ENCODE measurements around the gene FUCA1.
"Not testable (repeated sequence)": the region's sequence is repeated elsewhere in the genome, so short reads cannot be mapped to it uniquely, and the experiment has no call there.

DNA sequence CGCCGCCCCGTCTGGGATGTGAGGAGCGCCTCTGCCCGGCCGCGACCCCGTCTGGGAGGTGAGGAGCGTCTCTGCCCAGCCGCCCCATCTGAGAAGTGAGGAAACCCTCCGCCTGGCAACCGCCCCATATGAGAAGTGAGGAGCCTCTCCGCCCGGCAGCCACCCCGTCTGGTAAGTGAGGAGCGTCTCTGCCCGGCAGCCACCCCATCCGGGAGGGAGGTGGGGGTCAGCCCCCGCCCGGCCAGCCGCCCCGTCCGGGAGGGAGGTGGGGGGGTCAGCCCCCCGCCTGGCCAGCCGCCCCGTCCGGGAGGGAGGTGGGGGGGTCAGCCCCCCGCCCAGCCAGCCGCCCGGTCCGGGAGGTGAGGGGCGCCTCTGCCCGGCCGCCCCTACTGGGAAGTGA is 15.0 kb downstream of the FUCA1 start:
- not testable (repeated sequence) for TF ChIP-seq RFX5 (IDR thresholded peaks at IDR 0.05; ENCODE audit: low read depth, low read length); HCFC1 (IDR thresholded peaks at IDR 0.05; ENCODE audit: low read length); REST (IDR thresholded peaks at IDR 0.05; ENCODE audit: low read depth, low read length); TARDBP (IDR thresholded peaks at IDR 0.05; ENCODE audit: borderline replicate concordance); ZZZ3 (IDR thresholded peaks at IDR 0.05; ENCODE audit: control insufficient read depth, insufficient read length, low read depth); HDAC6 (IDR thresholded peaks at IDR 0.05; ENCODE audit: unreplicated experiment); POLR2A (IDR thresholded peaks at IDR 0.05; ENCODE audit: low read depth, low read length); POLR2AphosphoS2 (IDR thresholded peaks at IDR 0.05; ENCODE audit: low read depth, low read length); PML (IDR thresholded peaks at IDR 0.05; ENCODE audit: low read length); ZSCAN29 (IDR thresholded peaks at IDR 0.05); SP1 (IDR thresholded peaks at IDR 0.05; ENCODE audit: low read depth, low read length)
